ENCODE measurements around the gene ENDOD1.

Gene ENDOD1

GRCh38 chr11:95175818-95176380, 86.3 kb downstream of the ENDOD1 start:
- DNase-seq = no peak
